GM18499 (cell line): ENCODE measurements around the gene NQO2.

Experiments
- ATAC-seq: cut with Tn5 transposase; IDR thresholded peaks from one replicate; pipeline ENCODE4 v1.9.1; 2021; ENCODE audit warnings: moderate number of reproducible peaks; ENCODE audit not compliant: insufficient read depth, unreplicated experiment

Gene NQO2, protein sequence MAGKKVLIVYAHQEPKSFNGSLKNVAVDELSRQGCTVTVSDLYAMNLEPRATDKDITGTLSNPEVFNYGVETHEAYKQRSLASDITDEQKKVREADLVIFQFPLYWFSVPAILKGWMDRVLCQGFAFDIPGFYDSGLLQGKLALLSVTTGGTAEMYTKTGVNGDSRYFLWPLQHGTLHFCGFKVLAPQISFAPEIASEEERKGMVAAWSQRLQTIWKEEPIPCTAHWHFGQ

DNA sequence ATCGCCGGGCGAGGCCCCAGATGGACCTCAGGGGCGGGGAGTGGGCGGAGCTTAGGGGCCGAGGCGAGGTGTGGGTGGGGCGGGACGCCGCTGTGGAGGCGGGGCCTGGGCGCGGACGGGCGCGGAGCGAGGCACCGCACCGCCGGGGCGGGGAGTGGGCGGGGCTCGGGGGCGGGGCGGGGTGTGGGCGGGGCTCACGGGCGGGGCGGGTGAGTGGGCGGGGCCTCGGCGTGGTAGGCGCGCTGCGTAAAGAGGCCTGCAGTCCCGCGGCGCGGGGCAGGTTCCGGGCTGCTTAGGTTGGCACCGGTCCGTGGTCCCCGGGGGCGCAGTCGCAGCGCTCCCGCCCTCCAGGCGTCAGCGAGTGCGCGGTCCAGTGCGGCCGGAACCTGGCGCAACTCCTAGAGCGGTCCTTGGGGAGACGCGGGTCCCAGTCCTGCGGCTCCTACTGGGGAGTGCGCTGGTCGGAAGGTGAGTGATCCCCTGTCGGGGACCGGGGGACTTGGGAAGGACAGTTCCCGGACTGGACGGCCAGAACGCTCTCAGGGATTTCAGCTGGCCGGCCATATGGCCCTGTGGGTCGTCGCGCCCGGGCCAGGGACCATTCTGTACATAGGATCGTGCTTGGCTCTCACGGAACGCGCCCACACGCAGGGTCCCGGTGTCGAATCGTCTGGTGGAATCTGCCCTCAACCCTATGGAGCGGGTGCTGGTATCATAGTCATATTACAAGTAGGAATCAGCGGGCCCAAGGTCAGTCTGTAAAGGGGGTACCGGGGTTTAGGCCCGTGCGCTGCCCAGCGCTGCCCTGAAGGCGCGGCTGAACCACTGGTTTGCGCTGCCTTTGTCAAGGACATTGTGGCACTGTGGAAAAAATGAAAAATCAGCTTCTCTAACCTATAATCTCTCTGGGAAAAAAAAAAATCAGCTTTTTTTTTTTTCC, at the start of gene NQO2:
NQO2 (plus strand) TSS at position 277 of the 940 bp plus-strand sequence. CDS start 6,659 bp downstream, outside the sequence.
- no peak for ATAC-seq

DNA sequence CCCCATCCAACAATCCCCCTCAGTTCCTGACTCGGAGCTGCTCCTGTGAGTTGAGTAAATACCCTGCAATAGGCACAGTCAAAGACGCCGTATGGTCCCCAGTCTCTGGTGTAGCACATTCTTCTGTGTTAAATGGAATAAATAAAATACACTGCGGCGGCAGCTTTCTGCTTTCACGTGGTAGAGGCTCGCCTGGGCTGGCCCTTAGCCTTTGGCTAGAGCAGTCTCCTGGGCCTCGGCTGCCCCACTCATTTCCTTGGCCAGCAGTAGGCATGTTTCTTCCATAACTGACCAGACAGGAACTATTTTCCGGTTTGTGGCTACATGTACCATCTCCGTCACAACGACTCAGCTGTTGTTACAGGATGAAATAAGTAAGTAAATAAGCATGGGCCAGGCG, 49.0 kb upstream of the NQO2 start:
- no peak for ATAC-seq

DNA sequence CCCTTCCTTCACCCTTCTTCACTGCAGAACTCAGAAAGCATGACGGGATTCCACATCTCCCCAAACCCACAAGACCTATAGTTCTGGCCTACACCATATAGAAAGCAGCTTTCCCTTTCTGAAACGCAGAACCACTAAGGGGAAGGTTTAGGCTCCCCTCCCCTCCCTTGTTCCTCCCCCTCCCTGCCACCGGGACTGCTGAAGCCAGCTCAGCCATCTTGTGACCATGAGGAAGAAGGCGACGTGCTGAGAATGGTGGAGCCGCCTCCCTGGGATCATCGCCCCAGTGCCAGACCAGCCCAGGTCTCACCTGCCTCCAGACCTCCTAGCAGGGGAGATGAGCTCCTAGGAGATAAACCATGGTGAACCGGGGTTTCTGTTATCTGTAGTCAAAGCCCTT, 48.0 kb upstream of the NQO2 start:
- no peak for ATAC-seq

DNA sequence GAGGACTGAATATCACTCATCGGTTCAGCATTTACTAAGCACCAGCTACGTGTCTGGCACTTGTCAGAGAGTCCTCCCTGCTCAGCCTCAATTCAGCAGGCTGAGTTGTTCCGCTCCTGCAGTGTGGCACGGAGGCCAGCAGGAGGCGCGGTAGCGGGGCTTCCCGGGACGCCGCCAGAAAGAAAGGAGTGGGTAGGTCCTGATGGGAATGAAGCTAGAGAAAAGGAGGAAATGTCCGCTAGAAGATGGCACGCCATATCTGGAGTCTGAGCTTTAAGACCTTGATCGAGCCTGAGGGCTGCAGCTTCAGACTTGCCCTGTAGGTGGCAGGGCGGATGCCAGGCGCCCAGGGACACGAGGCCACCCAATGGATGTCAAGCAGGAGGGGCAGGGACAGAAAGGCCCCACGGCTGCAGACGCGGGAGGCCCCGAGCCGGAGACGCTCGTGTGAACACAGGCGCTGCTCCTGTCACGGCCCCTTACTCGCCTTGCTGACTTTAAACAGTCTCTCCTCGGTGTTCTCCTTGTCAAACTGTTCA, 47.1 kb upstream of the NQO2 start:
- ATAC-seq: no peak

DNA sequence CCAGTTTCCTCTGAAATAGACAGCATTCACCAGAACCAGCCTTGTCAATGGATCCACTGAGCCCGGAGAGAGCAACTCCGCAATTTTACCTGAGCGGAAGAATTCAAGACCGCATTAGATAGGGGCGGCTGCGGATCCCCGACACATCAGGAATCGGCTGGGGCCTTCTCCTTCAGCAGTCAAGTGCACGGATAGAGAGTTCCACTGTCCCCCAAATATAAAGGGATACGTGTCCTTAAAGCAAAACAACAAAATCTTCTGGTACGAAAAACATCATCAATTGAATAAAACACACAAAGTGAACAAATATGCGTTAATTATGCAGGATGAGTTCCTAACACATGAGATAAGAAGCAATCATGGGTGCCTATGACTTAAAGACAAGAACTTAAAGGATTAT, 46.6 kb upstream of the NQO2 start:
- ATAC-seq: no peak

DNA sequence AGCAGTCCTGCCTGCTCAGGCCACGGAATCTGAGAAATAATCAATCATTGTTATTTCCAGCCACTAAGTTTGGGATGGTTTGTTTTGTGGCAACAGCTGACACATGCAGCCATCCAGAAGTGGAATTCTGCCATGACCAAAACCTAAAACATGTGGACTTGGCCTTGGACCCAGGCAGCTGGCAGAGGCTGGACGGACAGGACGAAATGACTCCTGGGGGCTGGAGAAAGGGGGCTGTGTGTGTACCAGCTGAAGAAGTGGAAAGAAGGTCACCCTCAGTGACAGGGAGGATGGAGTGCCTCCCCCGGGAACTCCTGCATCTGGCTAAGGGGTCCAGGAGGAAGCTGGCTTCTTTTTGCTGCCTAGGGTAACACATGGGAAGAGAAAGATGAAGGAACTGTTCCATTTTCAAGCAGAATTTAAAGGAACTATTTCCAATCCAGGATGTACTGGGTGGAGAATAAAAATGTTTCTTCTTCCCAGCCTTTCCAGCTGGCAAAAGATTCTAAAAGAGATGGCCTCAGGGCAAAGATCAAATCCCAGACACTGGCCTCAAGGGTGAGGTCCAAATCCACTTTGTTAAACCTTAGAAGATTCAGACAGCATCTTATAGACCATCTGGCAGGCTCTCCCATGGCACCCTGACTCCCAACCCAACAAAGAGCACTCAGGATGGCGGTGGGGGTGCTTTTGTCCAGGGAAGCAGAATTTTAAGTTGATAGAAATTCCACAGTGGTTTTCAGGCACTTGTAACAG, 42.6 kb upstream of the NQO2 start:
- ATAC-seq: no peak

DNA sequence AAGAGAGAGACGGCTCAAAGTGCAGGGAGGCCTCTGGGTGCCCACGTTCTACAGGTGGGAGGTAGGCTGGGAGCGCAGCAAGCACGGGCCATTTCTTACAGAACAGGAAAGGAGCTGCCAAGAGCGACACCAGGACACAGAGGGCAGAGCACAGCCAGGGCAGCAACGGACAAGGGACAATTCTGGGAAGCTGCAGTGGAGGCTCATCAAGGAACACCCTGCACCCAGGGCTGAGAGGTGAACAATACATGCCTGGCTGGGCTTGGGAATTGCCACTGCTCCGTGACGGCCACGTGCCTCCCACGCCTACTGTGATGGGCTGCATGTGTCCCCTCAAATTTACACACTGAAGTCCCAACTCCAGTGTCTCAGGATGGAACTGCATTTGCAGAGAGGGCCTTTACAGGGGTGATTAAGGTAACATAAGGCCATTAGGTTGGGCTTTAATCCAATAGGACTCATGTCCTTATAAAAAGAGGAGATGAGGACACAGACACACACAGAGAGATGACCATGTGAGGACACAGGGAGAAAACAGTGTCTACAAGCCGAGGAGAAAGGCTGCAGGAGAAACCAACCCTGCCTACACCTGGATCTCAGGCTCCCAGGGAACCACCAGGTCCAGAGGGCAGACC, 41.9 kb upstream of the NQO2 start:
- ATAC-seq: no peak

DNA sequence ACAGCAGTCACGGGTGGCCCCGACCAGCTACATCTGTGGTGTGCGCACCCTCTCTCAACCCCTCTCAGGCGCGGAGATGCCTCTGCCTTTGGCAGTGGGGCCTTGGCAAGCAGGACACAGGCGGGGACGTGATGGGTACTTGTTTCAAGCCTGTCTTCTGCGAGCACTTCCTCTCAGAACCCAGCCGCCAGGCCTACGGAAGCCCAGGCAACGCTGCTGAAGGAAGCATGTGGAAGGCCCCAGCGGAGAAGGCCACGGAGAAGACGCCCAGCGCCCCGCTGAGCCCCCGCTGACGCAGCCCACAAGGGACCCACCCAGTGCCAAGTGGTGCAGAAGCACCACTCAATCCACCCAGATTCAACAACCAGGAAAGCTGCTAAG, 41.4 kb upstream of the NQO2 start:
- no peak for ATAC-seq

DNA sequence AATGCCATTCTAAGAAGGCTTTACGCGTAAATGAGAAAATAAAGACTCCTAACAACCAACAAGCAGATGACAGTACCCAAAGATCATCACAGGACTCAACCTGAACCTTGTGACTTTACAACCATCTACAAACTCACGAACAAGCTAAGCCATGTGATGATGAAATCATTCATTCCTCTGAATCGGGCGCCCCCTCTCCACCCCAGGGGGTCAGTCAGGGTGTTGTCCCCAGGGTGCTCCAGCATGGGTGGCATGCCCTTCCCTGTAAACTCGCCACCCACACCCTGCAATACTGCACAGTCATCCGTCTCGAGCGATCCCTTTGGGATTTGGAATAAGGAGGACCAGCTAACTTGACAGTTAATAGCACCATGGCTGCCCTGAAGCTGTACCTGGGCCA, 40.9 kb upstream of the NQO2 start:
- ATAC-seq: no peak

DNA sequence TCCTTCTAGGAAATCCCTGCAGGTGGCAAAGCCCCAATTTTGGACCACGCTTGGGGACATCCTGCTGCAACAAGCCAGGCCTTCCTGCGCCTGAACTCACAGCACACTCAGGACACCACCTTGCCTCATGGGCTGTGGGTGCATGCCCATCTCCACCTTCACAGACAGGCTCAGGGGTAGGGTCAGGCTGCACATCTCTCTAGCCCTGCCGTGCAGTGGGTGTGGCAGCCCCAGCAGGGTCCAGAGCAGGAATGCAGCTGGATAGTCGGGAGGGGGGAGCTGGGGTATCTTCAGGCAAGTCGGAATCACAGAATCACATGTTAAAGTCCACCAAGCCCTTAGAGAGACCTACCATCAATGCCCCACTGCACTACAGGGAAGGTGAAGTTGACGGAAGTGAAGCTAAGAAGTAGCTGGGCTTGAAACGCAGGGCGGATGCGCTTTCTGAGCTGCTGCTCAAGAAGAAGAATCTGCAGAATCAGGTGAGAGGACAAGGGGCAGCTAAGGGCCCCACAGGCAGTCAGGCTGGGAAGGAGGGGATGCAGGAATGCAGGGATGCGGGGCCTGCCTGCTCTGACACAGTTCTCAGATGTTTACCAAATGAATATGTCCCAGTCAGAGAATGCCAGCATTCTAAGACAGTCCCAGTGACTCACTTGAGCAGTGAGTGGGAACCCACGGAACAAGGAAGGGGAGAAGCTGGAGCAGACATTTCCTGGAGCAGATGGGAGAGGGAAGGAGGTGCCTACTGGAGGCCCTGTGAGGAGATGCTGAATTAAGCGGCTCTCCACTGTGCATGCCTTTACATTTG, 39.6 kb upstream of the NQO2 start:
- ATAC-seq: no peak

DNA sequence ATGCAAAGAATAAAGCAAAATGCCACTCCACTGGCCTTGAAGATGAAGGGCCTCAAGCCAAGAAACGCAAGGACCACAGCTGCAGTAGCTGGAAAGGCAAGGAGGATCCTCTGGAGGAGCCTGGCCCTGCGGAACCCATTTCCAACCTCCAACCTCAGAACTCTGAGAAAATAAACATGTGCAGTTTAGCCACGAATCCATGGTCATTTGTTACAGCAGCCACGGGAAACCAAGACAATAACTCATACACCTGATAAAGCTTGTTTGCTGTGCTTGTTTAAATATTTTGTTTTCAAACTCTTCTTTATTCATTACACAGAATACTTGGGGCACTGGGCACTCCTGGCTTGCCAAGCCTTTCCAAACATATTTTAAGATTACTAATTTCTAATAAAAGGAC, 38.8 kb upstream of the NQO2 start:
- no peak for ATAC-seq

DNA sequence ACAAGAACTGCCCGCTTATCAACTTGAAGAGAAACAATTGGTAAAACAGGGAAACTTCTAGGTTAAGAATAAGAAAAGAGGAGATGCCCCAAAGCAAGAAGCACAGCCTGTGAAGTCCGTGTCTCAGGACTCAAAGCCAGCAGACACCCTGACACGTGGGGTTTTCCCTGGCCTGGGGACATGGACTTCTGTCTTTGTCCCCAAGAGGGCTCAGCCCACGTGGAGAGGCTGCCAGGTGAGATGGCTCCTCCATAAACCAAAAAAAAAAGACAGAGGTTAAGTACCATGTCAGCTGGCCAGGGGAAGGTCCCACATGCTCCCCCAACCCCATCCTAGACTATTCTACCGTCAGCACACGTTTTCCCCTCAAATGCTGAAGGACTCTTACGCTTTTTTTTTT, 38.2 kb upstream of the NQO2 start:
- no peak for ATAC-seq

DNA sequence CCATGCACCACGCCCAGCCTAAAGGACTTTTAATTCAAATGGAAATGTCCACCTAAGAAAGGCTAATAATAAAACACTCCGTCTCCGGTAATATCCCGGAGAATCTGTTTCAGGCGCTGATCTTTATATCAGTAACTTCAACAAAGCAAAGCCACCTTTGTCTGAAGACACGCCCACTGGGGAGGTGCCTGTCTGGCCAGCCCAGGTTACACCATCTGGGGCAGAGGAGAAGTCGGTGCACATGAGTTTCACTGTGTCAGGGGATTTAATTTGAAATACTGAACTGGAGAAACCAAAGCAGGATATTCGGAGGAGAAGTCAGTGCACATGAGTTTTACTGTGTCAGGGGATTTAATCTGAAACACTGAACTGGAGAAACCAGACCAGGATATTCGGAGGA, 37.7 kb upstream of the NQO2 start:
- no peak for ATAC-seq

DNA sequence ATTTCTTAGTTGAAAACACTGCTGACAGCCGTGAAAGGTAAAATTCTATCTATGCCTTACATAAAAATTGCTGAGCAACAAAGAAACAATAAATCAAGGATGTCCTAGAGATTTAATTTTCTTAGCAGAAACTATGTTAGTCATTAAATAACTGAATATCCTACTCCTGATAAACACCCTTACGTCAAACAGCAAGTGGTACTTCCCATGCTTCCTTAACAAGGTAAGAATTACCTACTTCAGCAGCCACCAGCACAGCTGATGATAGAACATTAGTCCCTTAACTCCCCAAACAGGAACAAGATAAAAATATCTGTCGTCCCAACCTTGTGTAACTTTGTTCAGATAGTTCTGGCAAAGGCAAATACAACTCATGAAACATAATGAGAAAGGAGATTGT, 37.1 kb upstream of the NQO2 start:
- no peak for ATAC-seq

DNA sequence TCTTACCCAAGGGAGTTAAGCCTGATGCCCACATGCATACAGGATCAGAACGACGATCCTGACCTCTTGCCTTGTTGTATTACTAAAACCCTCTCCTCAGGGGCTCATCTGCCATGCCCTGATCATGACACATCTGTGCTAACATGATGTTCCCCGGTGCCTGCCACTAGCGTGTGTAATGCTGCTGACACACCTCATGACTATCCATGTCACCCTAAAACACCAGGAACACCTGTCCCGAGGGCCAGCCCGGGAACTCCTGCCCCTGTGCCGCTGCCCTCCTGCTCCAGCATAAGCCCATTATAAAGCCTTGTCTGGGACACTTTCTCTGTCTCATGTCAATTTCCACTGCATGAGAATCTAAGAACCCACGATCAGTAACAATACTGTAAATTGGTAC, 35.9 kb upstream of the NQO2 start:
- no peak for ATAC-seq

DNA sequence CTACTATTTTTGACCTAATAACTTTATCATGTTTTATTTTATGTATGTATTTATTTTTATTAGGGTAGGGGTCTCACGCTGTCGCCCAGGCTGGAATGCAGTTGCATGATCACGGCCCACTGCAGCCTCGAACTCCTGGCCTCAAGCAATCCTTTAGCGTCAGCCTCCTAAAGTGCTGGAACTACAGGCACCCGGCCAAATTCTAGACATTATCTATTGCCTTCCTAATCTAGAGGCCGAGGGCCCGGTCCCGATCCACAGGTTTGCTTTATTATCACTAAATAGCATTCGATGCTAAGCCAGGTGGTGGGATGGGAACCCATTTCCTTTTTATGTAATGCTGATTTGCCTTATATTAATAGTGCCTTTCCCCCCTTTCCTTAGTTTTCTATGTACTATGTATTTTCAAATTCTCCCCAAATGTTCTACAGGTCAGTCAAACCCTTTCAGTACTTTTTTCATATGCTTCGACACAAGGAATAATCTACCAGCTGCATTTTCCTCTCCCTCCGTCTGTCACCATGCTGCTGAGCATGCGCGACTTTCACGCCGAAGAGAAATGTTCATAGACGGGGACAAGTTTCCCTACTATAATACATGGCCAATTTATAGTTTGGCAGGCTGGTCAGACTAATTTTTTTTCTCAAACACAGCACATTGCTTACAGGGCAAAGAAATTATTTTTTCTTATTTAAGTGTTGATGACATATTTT, 34.7 kb upstream of the NQO2 start:
- no peak for ATAC-seq

DNA sequence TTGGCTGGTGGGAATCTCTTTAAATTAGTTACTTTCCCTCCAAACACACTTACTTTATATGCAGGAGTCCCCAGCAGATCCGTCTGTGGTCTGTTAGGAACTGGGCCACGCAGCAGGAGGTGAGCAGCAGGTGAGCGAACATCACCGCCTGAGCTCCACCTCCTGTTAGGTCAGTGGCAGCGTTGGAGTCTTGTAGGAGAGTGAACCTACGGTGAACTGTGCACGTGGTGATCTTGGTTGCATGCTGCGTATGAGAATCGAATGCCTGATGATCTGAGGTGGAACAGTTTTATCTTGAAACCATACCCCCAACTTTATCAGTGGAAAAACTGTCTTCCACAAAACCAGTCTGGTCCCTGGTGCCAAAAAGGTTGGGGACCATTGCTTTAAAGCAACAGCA, 33.3 kb upstream of the NQO2 start:
- no peak for ATAC-seq

DNA sequence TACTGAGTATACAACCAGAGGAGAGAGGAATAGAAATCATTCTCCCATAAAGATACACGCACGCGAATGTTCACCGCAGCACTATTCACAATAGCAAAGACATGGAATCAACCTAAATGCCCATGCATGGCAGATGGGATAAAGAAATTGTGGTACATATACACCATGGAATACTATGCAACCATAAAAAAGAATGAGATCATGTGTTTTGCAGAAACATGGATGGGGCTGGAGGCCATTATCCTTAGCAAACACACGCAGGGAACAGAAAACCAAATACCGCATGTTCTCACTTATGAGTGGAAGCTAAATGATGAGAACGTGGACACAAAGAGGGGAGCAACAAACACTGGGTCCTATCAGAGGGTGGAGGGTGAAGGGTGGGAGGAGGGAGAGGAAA, 31.8 kb upstream of the NQO2 start:
- no peak for ATAC-seq

DNA sequence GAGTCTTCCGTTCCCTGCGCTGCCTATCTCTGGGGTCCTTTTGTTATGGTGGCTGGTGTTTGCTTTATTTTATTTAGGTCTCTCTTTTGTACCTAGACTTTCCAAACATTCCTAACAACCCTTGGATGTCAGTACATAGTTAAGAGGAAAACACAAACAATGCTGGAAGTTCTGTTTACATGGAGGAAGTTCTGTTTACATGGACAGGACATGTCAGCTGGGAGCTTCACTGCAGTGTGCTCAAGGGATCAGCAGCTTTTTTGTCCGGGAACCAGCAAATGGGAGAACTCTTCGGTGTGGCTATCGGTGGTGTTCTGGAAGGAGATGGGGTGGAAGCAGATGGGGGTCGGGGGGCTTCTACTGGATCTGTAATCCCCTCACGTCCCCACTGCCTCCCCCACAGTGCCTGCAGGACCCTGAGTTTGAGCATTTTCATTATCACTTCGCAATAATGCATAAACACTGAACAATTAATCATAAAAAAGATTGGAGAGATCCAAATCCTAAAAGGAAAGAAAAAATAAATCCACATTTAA, 31.0 kb upstream of the NQO2 start:
- no peak for ATAC-seq
